Endothelial cell of umbilical vein (primary cell): ENCODE results near the gene KYAT1. TPM values are rescaled to one million over a fixed set of nuclear protein-coding genes. Genes with fewer than 3 reads are reported as not detected.

Source experiments
- BruUV-seq: library from RNA; stranded (reverse); fragments of 400-500 nt; replicated peaks from 2 replicates; lab custom pipeline; 2021; lab: Mats Ljungman, UMichigan
- CTCF ChIA-PET: fragments of 300-600, 350-600 bp; sonication (Branson Sonifier 250); formaldehyde crosslinking; loops from one replicate; lab custom pipeline; 2021; ENCODE audit warnings: antibody characterized with exemption, inconsistent platforms; lab: Charles Lee
- POLR2A ChIA-PET: fragments of 300-600, 350-600 bp; sonication (Branson Sonifier 250); formaldehyde crosslinking; loops from one replicate; lab custom pipeline; 2021; ENCODE audit warnings: antibody characterized with exemption, inconsistent platforms; lab: Charles Lee
- DNase-seq: peaks from one replicate; pipeline ENCODE4 v3.0.0-alpha.2; 2011; ENCODE audit warnings: low read depth, low spot score
- FAIRE-seq: peaks from 2 replicates; lab custom pipeline; 2011; peaks lifted over from hg19 to GRCh38; lab: Jason Lieb, UNC
- H2AFZ ChIP-seq: 2 replicates; pipeline ENCODE4 v1.6.0; 2012; ENCODE audit warnings: low read depth, low read length, control low read depth, inconsistent platforms
- H3K27ac ChIP-seq: 2 replicates; pipeline ENCODE4 v1.5.1; 2011; ENCODE audit warnings: low read depth, mild to moderate bottlenecking, control low read depth, low read length, moderate library complexity; ENCODE audit not compliant: insufficient read depth
- H3K27me3 ChIP-seq, 2 experiments: 2 replicates each; pipeline versions ENCODE4 v1.6.0 to v1.6.1; 2011; ENCODE audit warnings: low read length in 2 of 2, mixed read lengths in 1 of 2; ENCODE audit not compliant: control insufficient read depth in 2 of 2, insufficient read depth in 2 of 2
- H3K36me3 ChIP-seq, 2 experiments: 2 replicates in 1 of 2; 3 replicates in 1 of 2; pipeline ENCODE4 v1.5.1; 2011; ENCODE audit warnings: low read length in 2 of 2, mild to moderate bottlenecking in 1 of 2, moderate library complexity in 1 of 2; ENCODE audit not compliant: control insufficient read depth in 2 of 2, insufficient read depth in 2 of 2; ENCODE audit errors: extremely low read depth in 1 of 2
- H3K4me1 ChIP-seq: 3 replicates; pipeline ENCODE4 v1.5.1; 2011; ENCODE audit warnings: mild to moderate bottlenecking, low read length; ENCODE audit not compliant: control insufficient read depth, insufficient read depth; ENCODE audit errors: extremely low read depth
- H3K4me2 ChIP-seq: 2 replicates; pipeline ENCODE4 v1.6.1; 2011; ENCODE audit warnings: low read length, control low read depth, mixed read lengths; ENCODE audit not compliant: insufficient read depth
- H3K4me3 ChIP-seq, 3 experiments: fragments of 200-600 bp in 1 of 3; sonication (generic), shearing (Covaris generic) in 1 of 3; replicated peaks in 1 of 3; 2 replicates each; pipeline ENCODE4 v1.5.1; 2011 to 2016; ENCODE audit warnings: control low read depth in 3 of 3, low read length in 3 of 3, mild to moderate bottlenecking in 2 of 3, inconsistent platforms in 1 of 3, low read depth in 1 of 3, moderate library complexity in 1 of 3; ENCODE audit not compliant: insufficient read depth in 1 of 3
- H3K79me2 ChIP-seq: 2 replicates; pipeline ENCODE4 v1.6.0; 2012; ENCODE audit warnings: low read length, inconsistent platforms; ENCODE audit not compliant: control insufficient read depth, insufficient read depth
- H3K9ac ChIP-seq: replicated peaks from 2 replicates; pipeline ENCODE3; 2011; ENCODE audit warnings: low read length, control low read depth; ENCODE audit not compliant: insufficient read depth; ENCODE audit errors: extremely low read depth
- H3K9me1 ChIP-seq: replicated peaks from 3 replicates; pipeline ENCODE4 v1.6.0; 2011; ENCODE audit warnings: mild to moderate bottlenecking, low read length; ENCODE audit not compliant: control insufficient read depth, insufficient read depth; ENCODE audit errors: extremely low read depth
- H3K9me3 ChIP-seq: replicated peaks from 2 replicates; pipeline ENCODE4 v1.5.1; 2012; ENCODE audit warnings: low read length, inconsistent platforms; ENCODE audit not compliant: control insufficient read depth, insufficient read depth
- H4K20me1 ChIP-seq: replicated peaks from 2 replicates; pipeline ENCODE3; 2011; ENCODE audit warnings: mild to moderate bottlenecking, low read length; ENCODE audit not compliant: control insufficient read depth, insufficient read depth; ENCODE audit errors: extremely low read depth
- EZH2 ChIP-seq: IDR thresholded peaks from 2 replicates; pipeline ENCODE4 v1.6.1; 2012; ENCODE audit warnings: borderline replicate concordance, low read depth, mild to moderate bottlenecking, moderate library complexity, low read length, inconsistent platforms; ENCODE audit not compliant: severe bottlenecking
- FOS ChIP-seq: IDR thresholded peaks from 2 replicates; pipeline ENCODE4 v1.6.1; 2011; ENCODE audit warnings: mild to moderate bottlenecking, low read length, moderate library complexity, borderline replicate concordance; ENCODE audit not compliant: insufficient read depth
- GATA2 ChIP-seq: IDR thresholded peaks from 2 replicates; pipeline ENCODE4 v1.7.0; 2011; ENCODE audit warnings: low read depth, mild to moderate bottlenecking, moderate library complexity, mixed read lengths, low read length; ENCODE audit not compliant: insufficient read length, insufficient read depth
- JUN ChIP-seq: IDR thresholded peaks from 2 replicates; pipeline ENCODE4 v1.6.1; 2011; ENCODE audit warnings: borderline replicate concordance, low read depth; ENCODE audit not compliant: insufficient read length, insufficient read depth
- MAX ChIP-seq: IDR thresholded peaks from 2 replicates; pipeline ENCODE4 v1.6.1; 2011; ENCODE audit not compliant: insufficient read depth, insufficient read length
- MYC ChIP-seq: IDR thresholded peaks from one replicate; pipeline ENCODE4 v1.6.1; 2011; ENCODE audit warnings: mild to moderate bottlenecking, low read depth, low read length
- POLR2A ChIP-seq: IDR thresholded peaks from 2 replicates; pipeline ENCODE4 v1.6.1; 2012; ENCODE audit warnings: low read depth, mild to moderate bottlenecking, control low read depth, low read length
- POLR2AphosphoS5 ChIP-seq: IDR thresholded peaks from 2 replicates; pipeline ENCODE4 v1.6.1; 2012; ENCODE audit warnings: low read depth, mild to moderate bottlenecking, control low read depth, low read length, moderate library complexity; ENCODE audit not compliant: insufficient read depth
- dilution Hi-C: fragments of 300-500 bp; cut with MboI; formaldehyde crosslinking; loops from one replicate; pipeline ENCODE4 v1.15.0; 2019; ENCODE audit warnings: low sequenced_read_pairs; ENCODE audit not compliant: extremely low pct_ligation_motif_present
- intact Hi-C: fragments of 100-400 bp; cut with micrococcal nuclease; formaldehyde crosslinking; loops from one replicate; pipeline ENCODE4 v1.10.0; 2022
- polyA plus RNA-seq, 4 experiments: library from polyadenylated mRNA; depleted of rRNA in 3 of 4; stranded (reverse) in 3 of 4; unstranded in 1 of 4; fragments of >200 nt; gene quantifications; 2 replicates each; pipeline versions ENCODE4 v1.2.1 to v1.2.3, GENCODE V29; 2011 to 2012; ENCODE audit warnings: missing spikeins in 1 of 4
- total RNA-seq: library from RNA; stranded (reverse); gene quantifications from 2 replicates; pipeline ENCODE4 v1.2.3, GENCODE V29; 2021
- TF ChIP-seq, protein P1 (sequence below), 2 donors: IDR thresholded peaks; 1 replicate in 1 of 2; 2 replicates in 1 of 2; pipeline ENCODE4 v1.5.1; 2011; ENCODE audit warnings: low read length in 2 of 2, mild to moderate bottlenecking in 2 of 2, moderate library complexity in 2 of 2, control low read depth in 1 of 2, inconsistent platforms in 1 of 2, low read depth in 1 of 2; ENCODE audit not compliant: insufficient read depth in 1 of 2; ENCODE audit errors: extremely low read depth in 1 of 2

KYAT1 gene
- total and polyA plus RNA-seq, 2 donors (not counting 3 experiments of a cell fraction or from before 2014, with no cell fraction given), result 7.2 to 9.6 TPM

DNA sequence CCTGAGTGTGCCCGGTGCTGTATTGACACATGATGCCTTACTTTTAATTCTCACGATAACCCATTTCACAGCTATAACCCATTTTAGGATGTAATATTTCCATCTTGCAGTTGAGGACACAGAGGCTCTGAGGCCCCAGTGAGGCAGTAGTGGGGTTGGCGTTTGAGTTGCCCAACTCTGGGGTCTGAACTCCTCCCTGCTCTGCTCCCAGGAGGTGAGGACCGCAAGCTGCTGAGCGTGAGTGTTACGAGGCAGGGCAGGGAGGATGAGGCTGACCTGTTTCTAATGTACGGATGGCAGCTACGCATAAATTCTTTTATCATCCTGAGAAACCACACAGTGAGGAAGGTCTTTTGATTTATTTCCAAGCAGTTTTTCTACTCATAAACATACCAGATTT is 11.6 kb upstream of the KYAT1 start:
- intact Hi-C loops (no loop called here), dilution Hi-C loops (no loop called here)
- ChIA-PET CTCF (interaction anchor here (1.4 kb wide), 1 partner anchor 32 kb away, joined by 3 read pairs; no protein-coding TSS in a partner anchor), POLR2A (no interaction called here)
- TF ChIP-seq POLR2AphosphoS5, result peak; percentile 31
- TF ChIP-seq FOS, result no peak
- TF ChIP-seq POLR2A, result no peak
- TF ChIP-seq, protein P1, sequence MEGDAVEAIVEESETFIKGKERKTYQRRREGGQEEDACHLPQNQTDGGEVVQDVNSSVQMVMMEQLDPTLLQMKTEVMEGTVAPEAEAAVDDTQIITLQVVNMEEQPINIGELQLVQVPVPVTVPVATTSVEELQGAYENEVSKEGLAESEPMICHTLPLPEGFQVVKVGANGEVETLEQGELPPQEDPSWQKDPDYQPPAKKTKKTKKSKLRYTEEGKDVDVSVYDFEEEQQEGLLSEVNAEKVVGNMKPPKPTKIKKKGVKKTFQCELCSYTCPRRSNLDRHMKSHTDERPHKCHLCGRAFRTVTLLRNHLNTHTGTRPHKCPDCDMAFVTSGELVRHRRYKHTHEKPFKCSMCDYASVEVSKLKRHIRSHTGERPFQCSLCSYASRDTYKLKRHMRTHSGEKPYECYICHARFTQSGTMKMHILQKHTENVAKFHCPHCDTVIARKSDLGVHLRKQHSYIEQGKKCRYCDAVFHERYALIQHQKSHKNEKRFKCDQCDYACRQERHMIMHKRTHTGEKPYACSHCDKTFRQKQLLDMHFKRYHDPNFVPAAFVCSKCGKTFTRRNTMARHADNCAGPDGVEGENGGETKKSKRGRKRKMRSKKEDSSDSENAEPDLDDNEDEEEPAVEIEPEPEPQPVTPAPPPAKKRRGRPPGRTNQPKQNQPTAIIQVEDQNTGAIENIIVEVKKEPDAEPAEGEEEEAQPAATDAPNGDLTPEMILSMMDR (IDR thresholded peaks at IDR 0.05; ENCODE audit: extremely low read depth in 1 of 2, insufficient read depth in 1 of 2, low read depth in 1 of 2, low read length in 2 of 2), result no peak
- H3K4me3 ChIP-seq, result no peak overlapping the region
- no peak overlapping the region for H3K9ac ChIP-seq
- no peaks in the 10 kb centered on the region for H3K9me3 ChIP-seq
- peaks cover 26% of the 10 kb centered on the region for H3K4me1 ChIP-seq
- H3K4me2 ChIP-seq, result no peak overlapping the region
- no peak for FAIRE-seq
- no peaks in the 10 kb centered on the region for H3K27me3 ChIP-seq
- H4K20me1 ChIP-seq, result no peaks in the 10 kb centered on the region
- peak overlapping the region; percentile 55 for H3K27ac ChIP-seq
- BruUV-seq, result no TSS peak
- no peak overlapping the region for H2AFZ ChIP-seq
- H3K9me1 ChIP-seq, result no peaks in the 10 kb centered on the region
- H3K79me2 ChIP-seq, result peaks cover 88% of the 10 kb centered on the region
- DNase-seq, result no peak
- H3K36me3 ChIP-seq, result peaks cover 11 to 34% of the 10 kb centered on the region in 2 experiments

DNA sequence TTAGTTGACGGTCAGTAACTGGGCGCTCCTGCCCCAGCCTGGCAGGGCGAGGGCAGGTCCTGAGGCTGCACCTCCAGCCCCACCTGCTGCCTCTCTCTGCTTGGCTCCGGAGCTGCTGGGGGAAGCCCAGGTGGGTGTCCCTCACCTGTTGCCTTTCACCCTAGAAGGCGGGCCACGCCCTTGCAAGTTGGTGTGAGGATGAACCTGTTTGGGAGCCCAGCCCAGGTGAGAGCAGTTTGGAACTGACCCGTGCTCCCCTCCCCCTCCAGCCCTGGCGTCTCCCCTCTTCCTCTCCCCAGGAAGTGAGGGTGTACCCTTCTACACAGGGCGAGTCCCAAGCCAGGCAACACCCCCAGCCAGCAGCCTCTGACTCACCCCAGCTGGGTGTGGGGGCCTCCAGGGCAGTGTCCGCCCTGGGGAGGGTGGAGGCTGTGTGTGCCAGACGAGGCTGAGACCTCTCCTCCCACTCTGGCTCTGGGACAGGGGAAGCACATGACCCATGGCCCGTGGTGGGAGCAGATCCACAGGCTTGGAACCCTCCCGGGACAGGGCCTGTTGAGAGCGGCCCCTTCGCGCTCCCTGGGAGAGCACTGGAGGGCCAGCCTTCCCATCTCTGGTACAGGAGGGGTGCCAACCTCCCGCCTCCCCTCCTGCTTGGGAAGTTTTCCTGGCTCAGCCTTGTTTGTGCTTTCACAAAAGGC is 10.6 kb upstream of the KYAT1 start:
- peaks cover 85% of the 10 kb centered on the region for H3K79me2 ChIP-seq
- dilution Hi-C loops (no loop called here), intact Hi-C loops (loop anchor here (1.0 kb wide), 1 partner anchor 19 kb away; no protein-coding TSS in a partner anchor)
- no peaks in the 10 kb centered on the region for H3K9me3 ChIP-seq
- H4K20me1 ChIP-seq, result no peaks in the 10 kb centered on the region
- H3K9ac ChIP-seq, result peak overlapping the region; percentile 31
- H3K4me2 ChIP-seq, result no peak overlapping the region
- H3K27ac ChIP-seq, result peak overlapping the region; percentile 75
- DNase-seq, result peak; percentile 82
- no peak overlapping the region for H3K4me3 ChIP-seq
- H3K9me1 ChIP-seq, result no peaks in the 10 kb centered on the region
- H3K27me3 ChIP-seq, result no peaks in the 10 kb centered on the region
- TF ChIP-seq, protein P1 (IDR thresholded peaks at IDR 0.05; ENCODE audit: extremely low read depth in 1 of 2, insufficient read depth in 1 of 2, low read depth in 1 of 2, low read length in 2 of 2), result no peak
- TF ChIP-seq JUN (peak; percentile 25), MAX (peak; percentile 36), POLR2A (no peak), EZH2 (no peak), FOS (peak; percentile 95), POLR2AphosphoS5 (peak; percentile 79), MYC (no peak), GATA2 (no peak)
- BruUV-seq, result no TSS peak
- H3K36me3 ChIP-seq, result peaks cover 10 to 34% of the 10 kb centered on the region in 2 experiments
- peak; percentile 69 for FAIRE-seq
- H2AFZ ChIP-seq, result no peak overlapping the region
- POLR2A ChIA-PET, result interaction anchor here (1.1 kb wide), 1 partner anchor 20 kb away, joined by 3 read pairs; no protein-coding TSS in a partner anchor
- CTCF ChIA-PET, result interaction anchor here (1.4 to 1.9 kb wide), 3 partner anchors 19 to 33 kb away, joined by 3 to 7 read pairs (median 3); no protein-coding TSS in a partner anchor
- peaks cover 35% of the 10 kb centered on the region for H3K4me1 ChIP-seq
